A549 (cell line): ENCODE results near the gene CDK14. TPM values are rescaled to one million over a fixed set of nuclear protein-coding genes. Genes with fewer than 3 reads are reported as not detected.

Experiments
- ATAC-seq, 2 experiments: fragments of 200-7000 bp in 1 of 2; fragments of >200 bp in 1 of 2; cut with Nextera tagmentation in 1 of 2; cut with Tn5 transposase in 1 of 2; 3 replicates each; pipeline versions ENCODE4 v1.8.0 to v1.9.1; 2018 to 2020; ENCODE audit warnings: mild to moderate bottlenecking in 1 of 2, moderate library complexity in 1 of 2
- CTCF ChIA-PET: fragments of 300-600 bp; sonication (Branson Sonifier 250); formaldehyde crosslinking; extraction: SDS; loops from one replicate; lab custom pipeline; 2021; ENCODE audit warnings: antibody characterized with exemption, inconsistent platforms; lab: Yijun Ruan, JAX
- POLR2A ChIA-PET: fragments of 350-600 bp; formaldehyde crosslinking; extraction: SDS; loops from one replicate; lab custom pipeline; 2021; ENCODE audit warnings: antibody characterized with exemption, inconsistent platforms; lab: Yijun Ruan, JAX
- DNase-seq, 2 experiments: peaks; one replicate each; pipeline versions ENCODE4 v3.0.0 to v3.0.0-alpha.2; 2011 to 2016; ENCODE audit warnings: low read depth in 1 of 2, low spot score in 1 of 2
- FAIRE-seq: peaks from 2 replicates; lab custom pipeline; 2011; peaks lifted over from hg19 to GRCh38; lab: Jason Lieb, UNC
- H3K27ac ChIP-seq, 2 experiments: fragments of >200 bp; sonication (Bioruptor Twin); formaldehyde crosslinking; 3 replicates each; pipeline ENCODE4 v1.5.1; 2016 to 2017
- H3K4me1 ChIP-seq: fragments of >200 bp; sonication (Bioruptor Twin); formaldehyde crosslinking; 3 replicates; pipeline ENCODE4 v1.6.1; 2016
- H3K4me2 ChIP-seq: fragments of >200 bp; sonication (Bioruptor Twin); formaldehyde crosslinking; 3 replicates; pipeline ENCODE4 v1.6.1; 2016
- H3K4me3 ChIP-seq: fragments of >200 bp; sonication (Bioruptor Twin); formaldehyde crosslinking; 3 replicates; pipeline ENCODE4 v1.5.1; 2016
- H3K9me3 ChIP-seq: fragments of >200 bp; sonication (Bioruptor Twin); formaldehyde crosslinking; 3 replicates; pipeline ENCODE4 v1.6.1; 2016
- BCL3 ChIP-seq: fragments of >200 bp; sonication (Bioruptor Twin); formaldehyde crosslinking; IDR thresholded peaks from 3 replicates; pipeline ENCODE4 v1.6.1; 2016
- CEBPB ChIP-seq, 2 experiments: fragments of >200 bp in 1 of 2; sonication (Bioruptor Twin) in 1 of 2; formaldehyde crosslinking in 1 of 2; IDR thresholded peaks; 2 replicates each; pipeline ENCODE4 v1.6.1; 2012 to 2016
- CTCF ChIP-seq: fragments of >200 bp; sonication (Bioruptor Twin); formaldehyde crosslinking; IDR thresholded peaks from 3 replicates; pipeline ENCODE4 v1.5.1; 2016
- FOSB ChIP-seq: fragments of 250-450 bp; sonication (Bioruptor Pico); IDR thresholded peaks from 2 replicates; pipeline ENCODE4 v1.5.0; 2020; ENCODE audit warnings: mild to moderate bottlenecking, moderate library complexity
- GATA3 ChIP-seq: IDR thresholded peaks from 2 replicates; pipeline ENCODE4 v1.6.1; 2012; ENCODE audit warnings: borderline replicate concordance
- HEYL ChIP-seq: fragments of 250-450 bp; sonication (Bioruptor Pico); IDR thresholded peaks from 2 replicates; pipeline ENCODE4 v1.8.0; 2021; ENCODE audit warnings: mild to moderate bottlenecking, moderate library complexity
- HOXA7 ChIP-seq: fragments of 250-450 bp; sonication (Bioruptor Pico); IDR thresholded peaks from 2 replicates; pipeline ENCODE4 v1.5.0; 2020; ENCODE audit warnings: mild to moderate bottlenecking, moderate library complexity
- JUN ChIP-seq, 2 experiments: fragments of >200 bp; sonication (Bioruptor Twin); formaldehyde crosslinking; IDR thresholded peaks; 2 replicates in 1 of 2; 3 replicates in 1 of 2; pipeline ENCODE4 v1.6.1; 2016 to 2017
- KDM5A ChIP-seq: fragments of 200-600 bp; sonication (generic); IDR thresholded peaks from 2 replicates; pipeline ENCODE4 v1.6.1; 2016; ENCODE audit warnings: antibody characterized with exemption, mild to moderate bottlenecking
- NFE2L2 ChIP-seq: fragments of 150-350 bp; conservative IDR thresholded peaks from 2 replicates; pipeline ENCODE4 v1.6.1; 2014; ENCODE audit warnings: low read length
- RARB ChIP-seq: fragments of 250-450 bp; sonication (Bioruptor Pico); IDR thresholded peaks from 2 replicates; pipeline ENCODE4 v1.8.0; 2021; ENCODE audit warnings: mild to moderate bottlenecking, moderate library complexity
- RCOR1 ChIP-seq: fragments of 150-350 bp; IDR thresholded peaks from 2 replicates; pipeline ENCODE4 v1.6.1; 2014; ENCODE audit warnings: antibody characterized with exemption, low read length, low read depth
- RFX5 ChIP-seq: fragments of 450-650 bp; IDR thresholded peaks from 2 replicates; pipeline ENCODE4 v1.7.1; 2014; ENCODE audit warnings: antibody characterized with exemption, mild to moderate bottlenecking, moderate library complexity
- SMC3 ChIP-seq: fragments of >200 bp; sonication (Bioruptor Twin); formaldehyde crosslinking; IDR thresholded peaks from 3 replicates; pipeline ENCODE4 v1.6.1; 2018; ENCODE audit warnings: inconsistent platforms
- TFCP2L1 ChIP-seq: fragments of 250-450 bp; sonication (Bioruptor Pico); IDR thresholded peaks from 2 replicates; pipeline ENCODE4 v1.5.0; 2021; ENCODE audit warnings: mild to moderate bottlenecking
- USF2 ChIP-seq: fragments of 450-650 bp; IDR thresholded peaks from 2 replicates; pipeline ENCODE4 v1.6.1; 2014; ENCODE audit warnings: antibody characterized with exemption
- ZFP36 ChIP-seq: fragments of 450-650 bp; IDR thresholded peaks from 2 replicates; pipeline ENCODE4 v1.6.1; 2014; ENCODE audit warnings: borderline replicate concordance; ENCODE audit not compliant: partially characterized antibody
- ZSCAN20 ChIP-seq: fragments of 250-450 bp; sonication (Bioruptor Pico); IDR thresholded peaks from 2 replicates; pipeline ENCODE4 v1.8.0; 2022; ENCODE audit warnings: mild to moderate bottlenecking, moderate library complexity
- WGBS: methylation state at CpG from one replicate; pipeline ENCODE4 v1.1.6; 2017; ENCODE audit errors: missing lambda C conversion rate; 5-methylcytosine and 5-hydroxymethylcytosine counted together
- polyA plus RNA-seq, 4 experiments: library from polyadenylated mRNA; depleted of rRNA in 3 of 4; stranded (reverse); fragments of >200 nt; fragmentation: RNase III in 1 of 4; extraction: RNeasy Plus Mini Kit Qiagen cat#74134 plus additional on column Dnase treatment in 1 of 4; gene quantifications; 2 replicates in 3 of 4; 3 replicates in 1 of 4; pipeline ENCODE4 v1.2.3, GENCODE V29; 2011 to 2017

CDK14 gene
- polyA plus RNA-seq, 2 of the 4 experiments (the other 2 are of a cell fraction), result 0.21 to 0.23 TPM

GRCh38 chr7:90610105-90610504, 14.0 kb downstream of the CDK14 start (continued):
- TF ChIP-seq NFE2L2 (no peak), JUN (IDR thresholded peaks at IDR 0.05) (no peak), USF2 (no peak), ZSCAN20 (no peak)
- TF ChIP-seq, all 56 proteins: peak for 0

GRCh38 chr7:90611115-90611514, 15.0 kb downstream of the CDK14 start:
- H3K4me3 ChIP-seq, result no peak overlapping the region
- CTCF ChIA-PET, result interaction anchor here (1.5 to 2.2 kb wide), 2 partner anchors 11 to 15 kb away, joined by 4 to 6 read pairs; partner anchors contain the start of gene CDK14
- TF ChIP-seq BCL3 (no peak), GATA3 (no peak), RARB (CRISPR knock-in tag) (no peak), RFX5 (no peak), CTCF (no peak), SMC3 (no peak)
- TF ChIP-seq, all 56 proteins: peak for 0
- H3K4me1 ChIP-seq, result no peaks in the 10 kb centered on the region
- no peaks in the 10 kb centered on the region for H3K9me3 ChIP-seq
- H3K4me2 ChIP-seq, result no peak overlapping the region
- FAIRE-seq (no peak), ATAC-seq (no peak), DNase-seq (no peak)
- WGBS, result 39% methylated on average over 3 of the region's 3 CpGs
- POLR2A ChIA-PET, result no interaction called here
- H3K27ac ChIP-seq, result no peak overlapping the region

GRCh38 chr7:90613088-90613498, 17.0 kb downstream of the CDK14 start:
- 34% methylated on average over 3 of the region's 3 CpGs for WGBS
- CTCF ChIA-PET, result no interaction called here
- FAIRE-seq, result no peak
- Histone ChIP-seq H3K4me3 (no peak overlapping the region), H3K4me1 (no peaks in the 10 kb centered on the region), H3K27ac (no peak overlapping the region), H3K4me2 (no peak overlapping the region), H3K9me3 (no peaks in the 10 kb centered on the region)
- no peak for ATAC-seq
- DNase-seq, result no peak
- TF ChIP-seq HEYL (CRISPR knock-in tag), result no peak
- no peak for TF ChIP-seq CEBPB (IDR thresholded peaks at IDR 0.05)
- TF ChIP-seq ZFP36, result no peak
- TF ChIP-seq FOSB (CRISPR knock-in tag), result no peak
- no peak for TF ChIP-seq RCOR1
- TF ChIP-seq HOXA7 (CRISPR knock-in tag), result no peak
- TF ChIP-seq NFE2L2, result no peak
- no peak for TF ChIP-seq TFCP2L1
- TF ChIP-seq, all 56 proteins: peak for 0
- POLR2A ChIA-PET, result no interaction called here

GRCh38 chr7:90617442-90617841, 21.3 kb downstream of the CDK14 start:
- Histone ChIP-seq H3K9me3 (no peaks in the 10 kb centered on the region), H3K27ac (no peak overlapping the region), H3K4me1 (no peaks in the 10 kb centered on the region), H3K4me3 (no peak overlapping the region), H3K4me2 (no peak overlapping the region)
- TF ChIP-seq KDM5A, result no peak
- no peak for TF ChIP-seq ZFP36
- ATAC-seq (no peak), FAIRE-seq (no peak), DNase-seq (no peak)
- ChIA-PET CTCF (no interaction called here), POLR2A (no interaction called here)
- 20% methylated on average over 3 of the region's 3 CpGs for WGBS
